Peyer's patch (tissue), 4 donors: ENCODE measurements around the gene ZFC3H1. TPM values are rescaled to one million over a fixed set of nuclear protein-coding genes. Genes with fewer than 3 reads are reported as not detected.

Source experiments
- DNase-seq, 3 donors: peaks; one replicate each; pipeline ENCODE4 v3.0.0-alpha.2; 2017 to 2019
- H3K27ac ChIP-seq, 4 donors: fragments of 200-600 bp; sonication (generic); one replicate each; pipeline ENCODE4 v1.5.1; 2016 to 2019
- H3K27me3 ChIP-seq, 2 donors: fragments of 200-600 bp; sonication (generic); one replicate each; pipeline ENCODE4 v1.5.1; 2019
- H3K36me3 ChIP-seq, 3 donors: fragments of 200-600 bp; sonication (generic); one replicate each; pipeline ENCODE4 v1.5.1; 2016 to 2019
- H3K4me1 ChIP-seq, 4 donors: fragments of 200-600 bp; sonication (generic); one replicate each; pipeline ENCODE4 v1.5.1; 2016 to 2019
- H3K4me3 ChIP-seq, 4 donors: fragments of 200-600 bp; sonication (generic); 1 replicate in 3 of 4; 2 replicates in 1 of 4; pipeline ENCODE4 v1.5.1; 2016 to 2019; ENCODE audit warnings: mild to moderate bottlenecking in 1 of 4
- H3K9me3 ChIP-seq, 4 donors: fragments of 200-600 bp; sonication (generic); one replicate each; pipeline ENCODE4 v1.5.1; 2016 to 2019; ENCODE audit warnings: mild to moderate bottlenecking in 1 of 4
- CTCF ChIP-seq, 6 experiments: fragments of 450-650 bp in 4 of 6; fragments of 200-600 bp in 2 of 6; sonication (generic) in 1 of 6; IDR thresholded peaks; one replicate each; pipeline ENCODE4 v1.5.1; 2017 to 2019; ENCODE audit warnings: antibody characterized with exemption in 6 of 6, mild to moderate bottlenecking in 3 of 6, moderate library complexity in 1 of 6
- POLR2A ChIP-seq, 2 donors: fragments of 450-650 bp; IDR thresholded peaks; one replicate each; pipeline ENCODE4 v1.5.1; 2017; ENCODE audit warnings: antibody characterized with exemption in 2 of 2, mild to moderate bottlenecking in 2 of 2, moderate library complexity in 2 of 2
- total RNA-seq, 4 donors: library from RNA; depleted of rRNA; stranded (reverse); fragments of >200 nt; gene quantifications; one replicate each; pipeline ENCODE4 v1.1.0, GENCODE V29; 2016

ZFC3H1 gene
- total RNA-seq, 4 donors from 2014 or later, result 131 to 309 (median 156) TPM

- H3K27ac ChIP-seq, result no peak overlapping the region
- peaks cover 0 to 91% (median 0%) of the 10 kb centered on the region in 3 donors for H3K36me3 ChIP-seq
- TF ChIP-seq CTCF (IDR thresholded peaks at IDR 0.05), result peak in 1 of 6 experiments; percentile 6
- no peak for TF ChIP-seq POLR2A (IDR thresholded peaks at IDR 0.05)
- H3K9me3 ChIP-seq, result no peaks in the 10 kb centered on the region
- no peaks in the 10 kb centered on the region for H3K4me1 ChIP-seq
- H3K4me3 ChIP-seq, result no peak overlapping the region
- DNase-seq, result no peak
- H3K27me3 ChIP-seq, result no peaks in the 10 kb centered on the region
These were observed 24.3 kb downstream of the ZFC3H1 start for GRCh38 chr12:71639341-71639760.

- H3K4me1 ChIP-seq, result no peaks in the 10 kb centered on the region
- H3K36me3 ChIP-seq, result peaks cover 0 to 91% (median 0%) of the 10 kb centered on the region in 3 donors
- no peak for TF ChIP-seq CTCF (IDR thresholded peaks at IDR 0.05)
- TF ChIP-seq POLR2A (IDR thresholded peaks at IDR 0.05), result no peak
- no peak overlapping the region for H3K4me3 ChIP-seq
- H3K27me3 ChIP-seq, result no peaks in the 10 kb centered on the region
- no peak for DNase-seq
- H3K27ac ChIP-seq, result no peak overlapping the region
- H3K9me3 ChIP-seq, result no peaks in the 10 kb centered on the region
These were observed 25.1 kb downstream of the ZFC3H1 start for GRCh38 chr12:71638499-71638898.

- Histone ChIP-seq H3K9me3 (no peaks in the 10 kb centered on the region), H3K4me3 (no peak overlapping the region), H3K4me1 (no peaks in the 10 kb centered on the region), H3K27ac (no peak overlapping the region), H3K36me3 (peaks cover 0 to 91% (median 0%) of the 10 kb centered on the region in 3 donors), H3K27me3 (no peaks in the 10 kb centered on the region)
- TF ChIP-seq POLR2A (IDR thresholded peaks at IDR 0.05), result no peak
- TF ChIP-seq CTCF (IDR thresholded peaks at IDR 0.05), result peak; percentile 23 to 77 (median 69)
- DNase-seq, result no peak
These were observed 26.9 kb downstream of the ZFC3H1 start for GRCh38 chr12:71636704-71637115.

GRCh38 chr12:71627438-71628002, 36.1 kb downstream of the ZFC3H1 start:
- no peak for DNase-seq
- Histone ChIP-seq H3K4me3 (no peak overlapping the region), H3K27me3 (no peaks in the 10 kb centered on the region), H3K27ac (no peak overlapping the region), H3K4me1 (no peaks in the 10 kb centered on the region), H3K36me3 (peaks cover 0 to 98% (median 0%) of the 10 kb centered on the region in 3 donors), H3K9me3 (no peaks in the 10 kb centered on the region)
- TF ChIP-seq CTCF (IDR thresholded peaks at IDR 0.05) (no peak), POLR2A (IDR thresholded peaks at IDR 0.05) (no peak)

GRCh38 chr12:71626768-71627167, 36.9 kb downstream of the ZFC3H1 start:
- Histone ChIP-seq H3K27me3 (no peaks in the 10 kb centered on the region), H3K27ac (no peak overlapping the region), H3K4me1 (no peaks in the 10 kb centered on the region), H3K9me3 (no peaks in the 10 kb centered on the region), H3K4me3 (no peak overlapping the region), H3K36me3 (peaks cover 0 to 98% (median 0%) of the 10 kb centered on the region in 3 donors)
- DNase-seq, result no peak
- no peak for TF ChIP-seq CTCF (IDR thresholded peaks at IDR 0.05)
- TF ChIP-seq POLR2A (IDR thresholded peaks at IDR 0.05), result no peak
